ENCODE measurements around the gene CDK5RAP2.

Gene CDK5RAP2

DNA sequence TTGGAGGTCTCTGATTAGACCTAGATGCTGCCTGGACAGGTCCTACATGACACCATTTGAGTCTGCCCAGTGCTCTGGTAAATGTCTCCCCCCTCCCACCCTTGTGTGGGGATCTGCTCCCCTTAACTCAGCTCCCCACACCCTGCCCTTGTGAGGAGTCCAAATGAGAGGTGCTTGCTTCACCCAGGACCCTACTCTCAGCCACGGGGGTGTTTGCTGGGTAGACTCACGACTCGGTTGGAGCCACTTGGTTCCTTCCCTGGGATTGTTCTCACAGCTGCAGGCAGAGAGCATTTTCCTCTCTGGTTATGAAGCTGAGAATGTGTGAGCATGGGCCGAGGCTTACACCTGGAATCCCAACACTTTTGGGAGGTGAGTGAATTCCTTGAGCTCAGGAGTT lies 204.7 kb downstream of the CDK5RAP2 start:
- DNase-seq = no peak

DNA sequence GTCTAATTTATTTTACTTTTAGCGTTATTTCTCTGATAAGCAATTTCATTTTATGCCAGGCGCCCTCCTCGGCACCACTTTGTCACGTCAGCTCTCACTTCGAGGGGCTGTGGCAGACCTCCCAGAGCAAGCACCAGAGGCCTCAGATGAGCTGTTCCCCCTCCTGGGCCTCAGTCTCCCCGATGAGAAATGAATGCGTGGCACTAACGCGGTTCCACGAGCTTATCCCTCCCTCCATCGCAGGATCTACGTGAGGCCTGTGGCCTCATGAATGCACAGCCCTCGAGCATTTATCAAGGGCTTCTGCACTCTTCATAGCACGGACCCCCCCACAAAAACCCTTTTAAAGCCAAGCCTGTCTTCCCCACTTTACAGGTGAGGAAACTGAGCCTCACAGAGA lies 205.2 kb downstream of the CDK5RAP2 start:
- no peak for DNase-seq

DNA sequence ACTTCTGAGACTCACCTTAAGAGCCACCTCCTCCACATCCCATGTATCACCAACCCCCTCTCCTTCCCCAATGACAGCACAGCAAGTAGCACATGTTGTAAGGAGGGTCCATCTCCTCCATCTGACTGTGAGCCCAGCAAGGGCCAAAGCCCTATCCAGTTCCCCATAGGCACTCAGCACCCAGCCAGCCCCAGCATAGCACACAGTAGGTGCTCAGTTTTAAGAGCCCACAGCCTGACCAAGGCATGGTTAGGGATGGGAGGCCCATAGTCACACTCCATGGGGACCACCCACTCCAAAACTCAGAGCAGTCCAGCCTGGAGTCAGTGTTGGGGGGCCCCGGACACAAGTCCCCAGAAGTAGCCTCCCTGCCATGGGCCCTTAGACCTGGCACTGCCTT lies 205.7 kb downstream of the CDK5RAP2 start:
- DNase-seq = no peak

DNA sequence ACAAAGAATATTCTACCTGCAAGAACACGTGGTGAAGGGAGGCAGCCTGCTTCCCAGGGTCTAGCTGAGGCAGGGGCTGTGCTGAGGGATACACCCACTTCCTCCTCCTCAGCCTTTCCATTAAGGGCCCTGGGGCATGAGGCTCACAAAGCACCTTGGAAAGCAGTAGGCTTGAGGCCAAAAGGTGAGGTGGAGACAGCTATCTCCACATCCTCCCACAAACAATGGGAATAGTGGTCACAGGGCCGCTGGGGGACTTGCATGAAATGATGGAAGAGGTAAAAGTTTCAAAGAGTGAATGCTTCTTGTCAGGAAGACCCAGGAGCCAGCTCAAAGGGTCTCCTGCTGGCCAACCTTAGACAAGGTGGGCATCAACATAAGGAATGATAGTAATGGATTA lies 207.9 kb downstream of the CDK5RAP2 start:
- no peak for DNase-seq

- DNase-seq = no peak
Measured at GRCh38 chr9:120369608-120370220, 210.3 kb downstream of the CDK5RAP2 start.

- DNase-seq = no peak
Measured at GRCh38 chr9:120368799-120369198, 211.2 kb downstream of the CDK5RAP2 start.

DNA sequence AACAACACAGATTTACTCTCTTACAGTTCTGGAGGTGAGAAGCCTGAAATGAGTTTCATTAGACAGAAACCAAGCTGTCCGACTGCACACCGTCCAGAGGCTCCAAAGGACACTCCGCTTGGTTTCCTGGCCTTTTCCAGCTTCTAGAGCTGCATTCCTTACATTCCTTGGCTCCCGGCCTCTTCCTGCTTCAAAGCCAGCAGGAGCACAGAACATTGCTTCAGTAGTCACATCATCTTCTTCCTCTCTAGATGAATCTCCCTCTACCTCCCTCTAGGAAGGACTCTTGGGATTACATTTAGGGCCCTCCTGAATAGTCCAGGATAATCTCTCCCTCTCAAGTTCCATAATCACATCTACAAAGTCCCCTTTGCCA lies 213.3 kb downstream of the CDK5RAP2 start:
- peak; percentile 95 for DNase-seq

DNA sequence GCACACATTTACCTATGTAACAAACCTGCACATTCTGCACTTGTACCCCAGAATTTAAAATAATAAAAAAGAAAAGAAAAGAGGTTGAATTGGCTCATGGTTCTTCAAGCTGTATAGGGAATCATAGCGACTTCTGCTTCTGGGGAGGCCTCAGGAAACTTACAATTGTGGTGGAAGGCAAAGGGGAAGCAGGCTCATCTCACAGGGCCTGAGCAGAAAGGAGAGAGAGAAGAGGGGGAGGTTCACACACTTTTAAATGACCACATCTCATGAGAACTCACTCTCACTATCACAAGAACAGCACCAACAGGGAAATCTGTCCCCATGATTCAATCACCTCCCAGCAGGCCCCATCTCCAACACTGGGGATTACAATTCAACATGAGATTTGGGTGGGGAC lies 214.6 kb downstream of the CDK5RAP2 start:
- DNase-seq = no peak

GRCh38 chr9:120363697-120364096 lies 216.3 kb downstream of the CDK5RAP2 start:
- DNase-seq = no peak

- DNase-seq = peak; percentile 42
Measured at GRCh38 chr9:120362446-120362845, 217.5 kb downstream of the CDK5RAP2 start.

DNA sequence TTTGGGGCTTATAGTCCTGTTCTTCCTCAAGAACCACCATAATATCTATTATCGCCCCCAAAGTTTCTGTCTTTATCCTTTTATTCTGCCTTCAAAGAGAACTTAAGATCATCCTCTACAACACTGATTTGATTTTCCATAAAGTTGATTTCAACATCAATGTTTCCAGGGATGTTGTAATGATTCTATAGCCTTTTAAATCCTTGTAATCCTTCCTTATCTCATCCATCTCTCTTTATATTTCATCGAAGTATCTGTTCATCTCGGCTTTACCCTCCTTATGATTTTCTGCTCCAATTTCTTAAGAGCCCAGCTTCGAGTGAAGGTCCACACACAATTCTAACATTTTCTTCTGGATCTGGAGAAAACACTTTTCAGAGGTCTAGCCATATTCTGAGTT lies 218.4 kb downstream of the CDK5RAP2 start:
- no peak for DNase-seq

GRCh38 chr9:120360510-120360909 lies 219.5 kb downstream of the CDK5RAP2 start:
- DNase-seq = no peak

DNA sequence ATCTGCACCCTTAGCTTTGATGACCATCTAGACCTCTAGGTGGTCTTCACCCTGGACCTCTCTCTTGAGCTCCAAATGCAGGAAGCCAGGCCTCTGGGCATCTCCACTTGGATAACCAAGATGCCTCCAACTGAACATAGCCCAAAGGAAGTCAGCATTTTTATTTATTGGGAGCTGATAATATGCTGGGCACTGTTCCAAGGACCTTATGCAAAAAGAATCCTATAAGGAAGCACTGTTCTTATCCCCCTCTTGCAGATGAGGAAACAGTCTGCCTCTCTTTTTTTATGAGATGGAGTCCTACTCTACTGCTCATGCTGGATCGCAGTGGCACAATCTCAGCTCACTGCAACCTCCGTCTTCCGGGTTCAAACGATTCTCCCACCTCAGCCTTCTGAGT lies 219.9 kb downstream of the CDK5RAP2 start:
- DNase-seq = no peak

GRCh38 chr9:120358877-120359276 lies 221.1 kb downstream of the CDK5RAP2 start:
- no peak for DNase-seq

GRCh38 chr9:120353506-120353905 lies 226.5 kb downstream of the CDK5RAP2 start:
- DNase-seq = no peak

- no peak for DNase-seq
Measured at GRCh38 chr9:120351106-120351505, 228.9 kb downstream of the CDK5RAP2 start.

DNA sequence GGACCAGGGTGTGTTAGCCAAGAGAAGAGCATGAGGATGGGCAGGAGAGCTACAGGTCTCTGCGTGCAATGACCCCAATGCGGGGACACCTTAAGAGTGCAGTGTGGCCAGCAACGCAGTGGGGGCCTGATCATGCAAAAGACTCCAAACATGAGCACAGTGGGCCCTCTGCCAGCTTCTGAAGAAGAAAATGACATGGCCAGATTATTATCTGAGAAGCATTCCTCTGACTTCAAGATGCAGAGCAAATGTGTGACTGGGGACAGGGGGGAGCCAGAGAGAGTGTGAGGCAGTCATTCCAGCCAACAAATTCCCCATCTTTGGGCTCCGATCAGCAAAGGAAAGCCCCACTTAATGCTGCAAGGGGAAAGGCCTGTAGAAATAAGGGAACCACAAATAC lies 229.4 kb downstream of the CDK5RAP2 start:
- DNase-seq = no peak

GRCh38 chr9:120348951-120349429 lies 231.0 kb downstream of the CDK5RAP2 start:
- peak; percentile 57 for DNase-seq

GRCh38 chr9:120345379-120345778 lies 234.6 kb downstream of the CDK5RAP2 start:
- no peak for DNase-seq

DNA sequence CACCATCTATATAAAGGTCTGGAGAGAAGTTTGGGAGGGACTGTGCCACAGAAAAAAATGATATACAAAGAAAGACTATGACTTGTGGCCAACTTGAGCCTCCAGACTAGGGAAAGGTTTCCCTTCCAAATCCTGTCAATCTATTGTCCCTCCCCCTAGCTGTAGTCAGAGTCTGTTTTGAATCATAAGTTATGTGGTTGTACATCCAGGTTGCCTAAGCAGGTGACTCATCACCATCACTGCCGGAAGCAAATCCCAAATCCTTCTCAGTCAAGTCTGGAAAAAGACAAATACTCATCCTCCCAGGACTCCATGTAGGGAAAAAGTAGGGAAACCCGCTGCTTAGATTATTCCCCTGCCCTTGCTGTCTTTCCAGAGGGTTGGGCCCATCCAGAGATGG lies 235.7 kb downstream of the CDK5RAP2 start:
- peak; percentile 83 for DNase-seq

DNA sequence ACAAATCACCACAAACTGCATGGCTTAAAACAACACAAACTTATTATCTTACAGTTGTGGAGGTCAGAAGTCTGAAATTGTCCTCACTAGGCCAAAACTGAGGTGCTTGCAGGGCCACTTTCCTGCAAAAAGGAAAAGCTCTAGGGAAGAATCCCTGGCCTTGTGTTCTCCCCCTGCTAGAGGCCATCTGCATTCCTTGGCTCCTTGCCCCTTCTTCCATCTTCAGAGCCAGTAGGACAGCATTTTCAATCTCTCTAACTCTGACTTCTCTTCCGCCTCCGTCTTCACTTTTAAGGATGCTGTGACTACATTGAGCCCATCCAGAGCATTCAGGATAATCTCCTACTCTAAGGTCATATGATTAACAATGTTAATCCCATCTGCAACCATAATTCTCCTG lies 236.6 kb downstream of the CDK5RAP2 start:
- no peak for DNase-seq
